ENCODE data around the gene ANKRD7.

Gene ANKRD7, protein sequence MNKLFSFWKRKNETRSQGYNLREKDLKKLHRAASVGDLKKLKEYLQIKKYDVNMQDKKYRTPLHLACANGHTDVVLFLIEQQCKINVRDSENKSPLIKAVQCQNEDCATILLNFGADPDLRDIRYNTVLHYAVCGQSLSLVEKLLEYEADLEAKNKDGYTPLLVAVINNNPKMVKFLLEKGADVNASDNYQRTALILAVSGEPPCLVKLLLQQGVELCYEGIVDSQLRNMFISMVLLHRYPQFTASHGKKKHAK

GRCh38 chr7:118224521-118224920 lies at the start of gene ANKRD7:
Gene ANKRD7, plus strand, starts transcription at chr7:118224704. Its CDS starts 127 bp downstream, at chr7:118224831.
- TF ChIP-seq, protein P1, sequence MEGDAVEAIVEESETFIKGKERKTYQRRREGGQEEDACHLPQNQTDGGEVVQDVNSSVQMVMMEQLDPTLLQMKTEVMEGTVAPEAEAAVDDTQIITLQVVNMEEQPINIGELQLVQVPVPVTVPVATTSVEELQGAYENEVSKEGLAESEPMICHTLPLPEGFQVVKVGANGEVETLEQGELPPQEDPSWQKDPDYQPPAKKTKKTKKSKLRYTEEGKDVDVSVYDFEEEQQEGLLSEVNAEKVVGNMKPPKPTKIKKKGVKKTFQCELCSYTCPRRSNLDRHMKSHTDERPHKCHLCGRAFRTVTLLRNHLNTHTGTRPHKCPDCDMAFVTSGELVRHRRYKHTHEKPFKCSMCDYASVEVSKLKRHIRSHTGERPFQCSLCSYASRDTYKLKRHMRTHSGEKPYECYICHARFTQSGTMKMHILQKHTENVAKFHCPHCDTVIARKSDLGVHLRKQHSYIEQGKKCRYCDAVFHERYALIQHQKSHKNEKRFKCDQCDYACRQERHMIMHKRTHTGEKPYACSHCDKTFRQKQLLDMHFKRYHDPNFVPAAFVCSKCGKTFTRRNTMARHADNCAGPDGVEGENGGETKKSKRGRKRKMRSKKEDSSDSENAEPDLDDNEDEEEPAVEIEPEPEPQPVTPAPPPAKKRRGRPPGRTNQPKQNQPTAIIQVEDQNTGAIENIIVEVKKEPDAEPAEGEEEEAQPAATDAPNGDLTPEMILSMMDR (IDR thresholded peaks at IDR 0.05) = no peak

- TF ChIP-seq, protein P1 (IDR thresholded peaks at IDR 0.05) = no peak
These were observed 48.8 kb upstream of the ANKRD7 start for GRCh38 chr7:118175740-118176139.

- TF ChIP-seq, protein P1 (IDR thresholded peaks at IDR 0.05) = no peak
These were observed 45.3 kb upstream of the ANKRD7 start for GRCh38 chr7:118179191-118179590.

DNA sequence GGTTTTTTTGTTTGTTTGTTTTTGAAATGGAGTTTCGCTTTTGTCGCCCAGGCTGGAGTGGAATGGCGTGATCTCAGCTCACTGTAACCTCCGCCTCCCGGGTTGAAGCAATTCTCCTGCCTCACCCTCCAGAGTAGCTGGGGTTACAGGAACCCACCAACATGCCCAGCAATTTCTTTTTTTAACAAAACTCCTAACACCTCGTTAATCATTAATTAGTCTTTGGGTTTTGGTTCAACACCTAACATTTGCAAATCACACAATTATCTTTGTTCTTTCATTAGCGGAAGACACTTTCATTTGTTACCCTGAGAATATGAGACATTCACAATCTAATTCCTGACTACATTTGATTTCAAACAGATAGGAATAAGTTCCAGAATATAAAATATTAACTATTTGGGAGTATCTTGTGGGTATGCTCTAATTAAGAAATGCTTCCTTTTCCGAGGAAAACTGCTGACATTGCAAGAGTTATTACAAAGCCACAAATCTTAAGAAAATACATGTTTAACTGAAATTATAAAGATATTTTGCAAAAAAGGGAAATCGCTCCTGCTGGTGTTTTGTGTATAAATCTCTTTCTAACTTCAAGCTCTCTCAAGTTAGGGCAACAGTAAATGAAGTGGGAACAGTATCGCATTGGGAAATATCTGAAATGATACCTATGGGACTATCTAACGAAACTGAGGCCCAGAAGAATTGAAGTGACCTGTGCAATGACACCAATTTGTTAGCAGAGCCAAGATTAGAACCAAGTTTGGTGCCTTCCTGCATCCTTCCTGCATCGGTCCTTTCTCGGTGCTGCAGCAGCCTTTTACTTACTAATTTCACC lies 41.7 kb upstream of the ANKRD7 start:
- TF ChIP-seq, protein P1 (IDR thresholded peaks at IDR 0.05) = no peak

- TF ChIP-seq, protein P1 (IDR thresholded peaks at IDR 0.05) = no peak
These were observed 41.1 kb upstream of the ANKRD7 start for GRCh38 chr7:118183428-118183785.

- TF ChIP-seq, protein P1 (IDR thresholded peaks at IDR 0.05) = no peak
These were observed 40.5 kb upstream of the ANKRD7 start, which contains the start of gene LSM8 for GRCh38 chr7:118183786-118184564. Gene LSM8, plus strand, starts transcription at chr7:118184164. Its CDS starts 60 bp downstream, at chr7:118184224.

- TF ChIP-seq, protein P1 (IDR thresholded peaks at IDR 0.05) = no peak
These were observed 40.0 kb upstream of the ANKRD7 start for GRCh38 chr7:118184565-118184940.
